Mucosa of descending colon (tissue), 3 donors: ENCODE results near the gene KRT74. TPM values are rescaled to one million over a fixed set of nuclear protein-coding genes. Genes with fewer than 3 reads are reported as not detected.

Source experiments
- ATAC-seq: fragments of 200-7000 bp; cut with Tn5 transposase; one replicate; pipeline ENCODE4 v1.9.1; 2020; ENCODE audit warnings: mild to moderate bottlenecking, moderate library complexity
- DNase-seq, 3 donors: peaks; one replicate each; pipeline ENCODE4 v3.0.0-alpha.2; 2020
- H3K36me3 ChIP-seq: fragments of 200-600 bp; one replicate; pipeline ENCODE4 v1.8.0; 2021; ENCODE audit warnings: low read depth, mild to moderate bottlenecking
- H3K4me1 ChIP-seq: fragments of 200-600 bp; one replicate; pipeline ENCODE4 v1.8.0; 2021; ENCODE audit warnings: low read depth, mild to moderate bottlenecking
- H3K4me3 ChIP-seq: fragments of 200-600 bp; one replicate; pipeline ENCODE4 v1.8.0; 2021; ENCODE audit warnings: mild to moderate bottlenecking
- H3K9me3 ChIP-seq: fragments of 200-600 bp; one replicate; pipeline ENCODE4 v1.8.0; 2021; ENCODE audit warnings: mild to moderate bottlenecking
- intact Hi-C, 2 donors: fragments of 100-400 bp; cut with DNase I in 1 of 2; cut with micrococcal nuclease in 1 of 2; formaldehyde crosslinking; loops; one replicate each; pipeline versions ENCODE4 v1.11.0 to v1.11.1; 2022; cut with DNase I, micrococcal nuclease
- total RNA-seq, 3 donors: library from RNA; stranded (reverse); fragmentation: NEBNext Ultra II Directional in 2 of 3; extraction: Animal tissue kit (Norgen Biotek cat#: 25700) in 2 of 3; gene quantifications; one replicate each; pipeline versions ENCODE4 v1.2.1 to v1.2.4, GENCODE V29; 2021 to 2023
- TF ChIP-seq, protein P1 (sequence below): fragments of 200-600 bp; IDR thresholded peaks from one replicate; pipeline ENCODE4 v1.8.0; 2022; ENCODE audit warnings: antibody characterized with exemption, mild to moderate bottlenecking
- donor health status: DM: no; HTN: no; CAD: no; lungs with moderate emphysema.
- donor health status: DM: no; HTN: no; CAD: no.
- donor health status: DM: no; HTN: yes; CAD: no.

The KRT74 gene
- total RNA-seq, 3 donors from 2014 or later, result not detected

DNA sequence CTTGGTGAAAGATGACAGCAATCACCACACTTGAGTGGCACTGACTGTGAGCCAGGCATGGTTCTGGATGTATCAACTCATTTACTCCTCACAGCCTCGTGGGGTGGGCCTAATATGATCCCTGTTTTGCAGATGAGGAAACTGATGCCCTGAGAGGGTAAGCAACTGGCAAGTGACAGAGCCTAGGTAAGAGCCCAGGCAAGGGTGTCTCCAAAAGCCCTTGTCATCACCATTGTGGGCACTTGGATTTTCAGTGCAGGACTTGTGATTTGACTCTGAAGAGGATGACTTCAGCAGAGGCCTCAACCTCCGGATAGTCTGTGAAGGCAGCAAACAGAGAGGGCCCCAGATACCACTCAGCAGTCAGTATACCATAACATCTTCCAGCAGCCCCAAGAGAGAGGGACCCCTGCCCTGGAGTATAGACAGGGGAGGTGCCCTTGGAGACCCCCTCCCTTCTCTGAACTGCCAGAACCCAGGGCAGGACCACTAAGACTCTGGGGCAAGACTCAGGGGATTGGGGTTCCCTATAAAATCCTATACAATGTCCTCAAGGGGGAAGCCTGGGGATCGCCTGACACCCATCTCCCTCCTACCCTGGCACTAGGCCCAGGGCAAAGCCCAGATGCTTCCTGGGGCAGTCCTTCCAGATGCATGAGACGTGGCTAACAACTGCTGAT is 46.4 kb downstream of the KRT74 start:
- no peak overlapping the region for H3K4me3 ChIP-seq
- TF ChIP-seq, protein P1, sequence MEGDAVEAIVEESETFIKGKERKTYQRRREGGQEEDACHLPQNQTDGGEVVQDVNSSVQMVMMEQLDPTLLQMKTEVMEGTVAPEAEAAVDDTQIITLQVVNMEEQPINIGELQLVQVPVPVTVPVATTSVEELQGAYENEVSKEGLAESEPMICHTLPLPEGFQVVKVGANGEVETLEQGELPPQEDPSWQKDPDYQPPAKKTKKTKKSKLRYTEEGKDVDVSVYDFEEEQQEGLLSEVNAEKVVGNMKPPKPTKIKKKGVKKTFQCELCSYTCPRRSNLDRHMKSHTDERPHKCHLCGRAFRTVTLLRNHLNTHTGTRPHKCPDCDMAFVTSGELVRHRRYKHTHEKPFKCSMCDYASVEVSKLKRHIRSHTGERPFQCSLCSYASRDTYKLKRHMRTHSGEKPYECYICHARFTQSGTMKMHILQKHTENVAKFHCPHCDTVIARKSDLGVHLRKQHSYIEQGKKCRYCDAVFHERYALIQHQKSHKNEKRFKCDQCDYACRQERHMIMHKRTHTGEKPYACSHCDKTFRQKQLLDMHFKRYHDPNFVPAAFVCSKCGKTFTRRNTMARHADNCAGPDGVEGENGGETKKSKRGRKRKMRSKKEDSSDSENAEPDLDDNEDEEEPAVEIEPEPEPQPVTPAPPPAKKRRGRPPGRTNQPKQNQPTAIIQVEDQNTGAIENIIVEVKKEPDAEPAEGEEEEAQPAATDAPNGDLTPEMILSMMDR, result no peak
- intact Hi-C loops, result no loop called here
- no peaks in the 10 kb centered on the region for H3K9me3 ChIP-seq
- no peak for DNase-seq
- no peaks in the 10 kb centered on the region for H3K4me1 ChIP-seq
- no peak for ATAC-seq
- no peaks in the 10 kb centered on the region for H3K36me3 ChIP-seq

DNA sequence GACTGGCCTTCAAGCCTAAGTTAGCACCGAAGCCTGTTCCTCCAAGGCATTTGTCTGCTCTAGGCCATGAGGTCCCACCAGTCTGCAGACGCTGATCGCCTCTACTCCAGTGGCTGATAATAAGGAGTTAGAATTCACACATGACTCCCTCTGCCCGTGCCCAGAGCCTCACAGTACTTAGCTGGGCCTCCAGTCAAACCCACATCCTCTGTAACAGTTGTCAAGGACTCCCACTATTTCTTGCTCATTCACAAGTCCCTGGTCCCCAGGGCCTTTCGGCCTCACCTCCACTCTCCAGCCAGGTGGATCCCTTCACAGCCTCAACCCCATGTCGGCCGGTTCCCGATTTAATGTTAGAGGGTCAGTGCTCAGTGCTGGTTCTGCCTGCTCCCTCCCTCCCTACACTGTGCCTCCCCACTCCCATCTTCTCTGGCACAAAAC is 47.1 kb downstream of the KRT74 start:
- intact Hi-C loops, result no loop called here
- TF ChIP-seq, protein P1, result no peak
- DNase-seq (no peak), ATAC-seq (no peak)
- Histone ChIP-seq H3K4me1 (no peaks in the 10 kb centered on the region), H3K9me3 (no peaks in the 10 kb centered on the region), H3K4me3 (no peak overlapping the region), H3K36me3 (no peaks in the 10 kb centered on the region)

DNA sequence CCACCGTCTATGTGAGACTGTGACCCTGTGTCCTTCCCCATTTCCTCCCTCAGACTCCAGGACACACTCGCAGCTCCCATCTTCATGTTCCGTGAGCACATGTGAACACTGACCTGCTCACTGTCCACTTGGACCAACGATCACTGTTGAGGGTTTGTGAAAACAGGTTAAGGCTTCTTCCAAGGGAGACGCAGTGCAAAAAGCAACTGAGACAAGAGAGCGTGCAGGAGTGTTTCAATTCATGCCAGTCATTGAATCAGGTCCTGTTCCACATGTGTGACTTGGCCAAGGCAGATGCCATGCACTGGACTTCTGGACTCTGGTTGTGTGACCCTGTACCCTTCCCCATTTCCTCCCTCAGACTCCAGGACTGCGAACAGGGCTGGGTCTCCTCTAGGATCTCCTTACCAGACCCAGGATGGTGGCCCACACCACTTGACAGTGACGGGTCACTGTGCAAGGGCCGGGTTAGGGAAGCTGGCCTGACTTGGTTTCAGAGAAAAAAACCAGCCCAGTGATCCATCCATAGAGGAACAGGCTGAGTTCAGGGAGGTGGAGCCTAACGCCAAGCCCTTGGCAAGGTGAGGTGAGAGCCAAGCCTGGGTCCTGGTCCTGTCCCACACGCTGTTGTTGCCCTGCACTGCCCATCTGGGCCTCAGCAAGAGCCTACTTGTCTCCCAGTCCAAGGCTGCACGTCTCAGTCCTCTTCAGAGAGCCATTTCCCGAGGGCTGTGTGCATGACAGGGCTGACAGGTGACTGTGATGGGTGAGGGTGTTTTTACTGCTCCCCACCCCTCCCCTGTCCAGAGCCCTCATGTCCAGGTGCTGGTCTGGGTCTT is 47.8 kb downstream of the KRT74 start:
- no peaks in the 10 kb centered on the region for H3K36me3 ChIP-seq
- H3K4me3 ChIP-seq, result no peak overlapping the region
- no peaks in the 10 kb centered on the region for H3K4me1 ChIP-seq
- intact Hi-C loops, result no loop called here
- TF ChIP-seq, protein P1, result no peak
- H3K9me3 ChIP-seq, result no peaks in the 10 kb centered on the region
- ATAC-seq (no peak), DNase-seq (no peak)

DNA sequence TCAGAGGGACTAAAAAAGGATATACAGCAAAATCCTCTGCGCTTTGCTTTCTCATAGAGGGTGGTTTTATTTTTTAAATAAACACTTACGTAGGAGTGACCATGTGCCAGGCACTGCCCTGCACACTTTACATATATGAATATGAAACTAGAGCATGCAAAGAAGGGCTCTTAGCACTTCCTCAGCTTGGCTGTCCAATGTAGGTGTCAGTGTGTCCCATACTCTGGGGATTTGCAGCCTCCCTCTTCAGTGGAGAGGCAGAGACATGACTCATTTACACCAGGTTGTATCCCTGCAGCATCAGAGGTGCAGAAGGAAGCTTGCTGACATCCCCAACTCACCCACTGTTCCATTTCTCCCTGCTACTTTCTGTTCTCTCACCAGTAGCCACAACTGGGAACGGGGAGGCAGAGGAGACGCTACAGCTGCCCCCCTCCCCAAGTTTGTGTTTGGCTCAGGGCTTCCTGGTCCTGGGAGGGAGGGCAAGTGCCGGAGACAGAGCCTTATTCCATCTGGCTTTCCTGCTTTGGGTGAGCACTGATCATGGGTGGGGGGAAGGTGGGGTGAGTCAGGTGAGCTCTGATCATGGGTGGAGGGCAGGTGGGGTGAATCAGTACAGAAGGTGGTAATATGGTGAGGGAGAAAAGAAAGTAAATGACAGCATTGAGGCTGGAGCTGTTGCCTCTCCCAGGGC is 48.6 kb downstream of the KRT74 start:
- Histone ChIP-seq H3K9me3 (no peaks in the 10 kb centered on the region), H3K4me3 (no peak overlapping the region), H3K4me1 (no peaks in the 10 kb centered on the region), H3K36me3 (no peaks in the 10 kb centered on the region)
- ATAC-seq (no peak), DNase-seq (no peak)
- intact Hi-C loops, result no loop called here
- TF ChIP-seq, protein P1, result no peak

DNA sequence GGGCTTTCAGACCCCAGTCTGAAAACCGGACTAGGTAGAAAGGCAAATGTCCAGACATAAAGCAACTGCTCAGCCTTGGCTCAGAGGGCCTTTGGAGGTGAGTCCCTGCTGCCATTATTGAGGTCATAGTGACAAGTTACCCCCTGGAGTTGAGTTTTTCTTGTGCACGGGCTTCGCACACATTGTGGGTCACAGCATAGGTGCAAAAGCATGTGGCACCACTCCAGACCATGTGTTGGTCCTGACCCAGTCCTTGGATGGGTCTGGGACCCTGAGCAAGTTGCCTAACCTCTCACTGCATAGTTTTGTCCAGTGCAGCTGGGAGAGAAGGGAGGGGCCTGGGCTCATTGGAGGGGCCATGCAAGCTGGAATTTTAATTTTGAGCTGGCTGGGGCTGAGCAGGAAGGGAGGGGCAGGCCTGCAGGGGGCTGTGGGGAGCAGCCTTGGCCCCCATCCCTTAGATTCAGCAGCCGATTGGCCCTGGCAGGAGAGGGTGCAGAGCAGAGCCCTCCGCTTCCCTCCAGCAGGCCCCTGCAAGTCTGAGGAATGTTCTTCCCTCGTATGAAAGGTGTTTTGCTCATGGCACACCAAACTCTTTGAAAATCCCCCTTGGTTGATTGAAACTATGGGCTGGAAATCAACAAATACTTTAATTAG is 49.3 kb downstream of the KRT74 start:
- TF ChIP-seq, protein P1, result no peak
- no peaks in the 10 kb centered on the region for H3K4me1 ChIP-seq
- no peak for ATAC-seq
- intact Hi-C loops, result no loop called here
- DNase-seq, result no peak
- no peak overlapping the region for H3K4me3 ChIP-seq
- no peaks in the 10 kb centered on the region for H3K9me3 ChIP-seq
- H3K36me3 ChIP-seq, result no peaks in the 10 kb centered on the region
